Immature natural killer cell (primary cell): ENCODE measurements around the gene DENND11. TPM values are rescaled to one million over a fixed set of nuclear protein-coding genes. Genes with fewer than 3 reads are reported as not detected.
A peak's percentile ranks its signal among the peaks of the same experiment; 100 is the strongest.
"Not testable (repeated sequence)": the region's sequence is repeated elsewhere in the genome, so short reads cannot be mapped to it uniquely, and the experiment has no call there.

ENCODE experiments used
- DNase-seq, 3 donors: peaks; one replicate each; pipeline ENCODE4 v3.0.0; 2022; ENCODE audit warnings: mixed read lengths in 1 of 3
- H3K27ac Mint-ChIP-seq, 6 donors: one replicate each; pipeline ENCODE4 v1.8.0; 2020; ENCODE audit warnings: mixed read lengths in 6 of 6, mild to moderate bottlenecking in 5 of 6, inconsistent platforms in 4 of 6, moderate library complexity in 3 of 6
- H3K27me3 Mint-ChIP-seq, 3 donors: one replicate each; pipeline ENCODE4 v1.8.0; 2020 to 2021; ENCODE audit warnings: low read depth in 3 of 3, mild to moderate bottlenecking in 3 of 3, mixed read lengths in 3 of 3, moderate library complexity in 3 of 3, inconsistent platforms in 1 of 3
- H3K36me3 Mint-ChIP-seq, 3 donors: one replicate each; pipeline ENCODE4 v1.8.0; 2020; ENCODE audit warnings: mixed read lengths in 3 of 3, inconsistent platforms in 2 of 3, mild to moderate bottlenecking in 2 of 3
- H3K4me1 Mint-ChIP-seq, 2 donors: one replicate each; pipeline ENCODE4 v1.8.0; 2020; ENCODE audit warnings: inconsistent platforms in 2 of 2, mild to moderate bottlenecking in 2 of 2, mixed read lengths in 2 of 2, moderate library complexity in 1 of 2
- H3K4me3 Mint-ChIP-seq, 5 donors: one replicate each; pipeline ENCODE4 v1.8.0; 2020; ENCODE audit warnings: mild to moderate bottlenecking in 5 of 5, mixed read lengths in 5 of 5, inconsistent platforms in 3 of 5, moderate library complexity in 3 of 5
- H3K9me3 Mint-ChIP-seq, 6 donors: one replicate each; pipeline ENCODE4 v1.8.0; 2020; ENCODE audit warnings: mild to moderate bottlenecking in 6 of 6, mixed read lengths in 6 of 6, inconsistent platforms in 4 of 6, moderate library complexity in 3 of 6
- polyA plus RNA-seq, 3 donors: library from polyadenylated mRNA; unstranded; fragments of 300-500 nt; fragmentation: Illumina TruSeq; gene quantifications; one replicate each; pipeline ENCODE4 v1.2.3, GENCODE V29; 2021

The DENND11 gene
- polyA plus RNA-seq, 3 donors from 2014 or later: 2.2 to 13.0 (median 9.6) TPM

GRCh38 chr7:141701489-141702046 lies 398 bp downstream of the DENND11 start:
- Mint-ChIP-seq H3K36me3 (no peaks in the 10 kb centered on the region), H3K4me1 (peaks cover 44 to 52% of the 10 kb centered on the region in 2 donors), H3K27me3 (peaks cover 10 to 19% (median 11%) of the 10 kb centered on the region in 3 donors)

GRCh38 chr7:141700848-141701371 lies 1.1 kb downstream of the DENND11 start:
- Mint-ChIP-seq H3K4me3 (peak overlapping the region; percentile 80 to 92 (median 91)), H3K27me3 (peaks cover 10 to 19% (median 11%) of the 10 kb centered on the region in 3 donors), H3K9me3 (no peaks in the 10 kb centered on the region), H3K27ac (peak overlapping the region; percentile 68 to 94 (median 92)), H3K36me3 (no peaks in the 10 kb centered on the region), H3K4me1 (peaks cover 46 to 59% of the 10 kb centered on the region in 2 donors)
- DNase-seq: peak; percentile 13 to 19 (median 15)

More at GRCh38 chr7:141701489-141702046, 398 bp downstream of the DENND11 start:
- peak overlapping the region; percentile 80 to 92 (median 91) for H3K4me3 Mint-ChIP-seq
- DNase-seq: peak; percentile 86 to 88 (median 88)
- H3K9me3 Mint-ChIP-seq: no peaks in the 10 kb centered on the region
- peak overlapping the region; percentile 48 to 94 (median 92) for H3K27ac Mint-ChIP-seq

GRCh38 chr7:141700296-141700847 lies 1.6 kb downstream of the DENND11 start:
- H3K4me1 Mint-ChIP-seq: peaks cover 49 to 64% of the 10 kb centered on the region in 2 donors

GRCh38 chr7:141699860-141700259 lies 2.1 kb downstream of the DENND11 start:
- Mint-ChIP-seq H3K27me3 (peaks cover 9 to 19% (median 11%) of the 10 kb centered on the region in 3 donors), H3K4me1 (peaks cover 49 to 66% of the 10 kb centered on the region in 2 donors), H3K9me3 (no peaks in the 10 kb centered on the region), H3K27ac (peak overlapping the region; percentile 36 to 94 (median 92)), H3K36me3 (peaks cover 0 to 3% (median 0%) of the 10 kb centered on the region in 3 donors), H3K4me3 (peak overlapping the region; percentile 80 to 92 (median 91))
- no peak for DNase-seq

More at GRCh38 chr7:141700296-141700847, 1.6 kb downstream of the DENND11 start:
- H3K9me3 Mint-ChIP-seq: no peaks in the 10 kb centered on the region
- peaks cover 0 to 3% (median 0%) of the 10 kb centered on the region in 3 donors for H3K36me3 Mint-ChIP-seq
- H3K27ac Mint-ChIP-seq: peak overlapping the region; percentile 68 to 94 (median 92)
- peak overlapping the region; percentile 80 to 92 (median 91) for H3K4me3 Mint-ChIP-seq
- no peak for DNase-seq
- H3K27me3 Mint-ChIP-seq: peaks cover 9 to 19% (median 11%) of the 10 kb centered on the region in 3 donors

- Mint-ChIP-seq H3K4me3 (no peak overlapping the region), H3K36me3 (peaks cover 0 to 3% (median 0%) of the 10 kb centered on the region in 3 donors), H3K27ac (peak overlapping the region in 5 of 6 donors; percentile 23 to 92 (median 26)), H3K27me3 (peaks cover 10 to 14% (median 11%) of the 10 kb centered on the region in 3 donors), H3K4me1 (peaks cover 54 to 72% of the 10 kb centered on the region in 2 donors), H3K9me3 (no peaks in the 10 kb centered on the region)
- DNase-seq: no peak
Measured at GRCh38 chr7:141698247-141699015, 3.5 kb downstream of the DENND11 start.

GRCh38 chr7:141697211-141697871 lies 4.6 kb downstream of the DENND11 start:
- no peak overlapping the region for H3K4me3 Mint-ChIP-seq
- no peak for DNase-seq
- H3K9me3 Mint-ChIP-seq: no peaks in the 10 kb centered on the region
- no peak overlapping the region for H3K27ac Mint-ChIP-seq
- peaks cover 5 to 11% (median 9%) of the 10 kb centered on the region in 3 donors for H3K27me3 Mint-ChIP-seq
- H3K4me1 Mint-ChIP-seq: peaks cover 54 to 71% of the 10 kb centered on the region in 2 donors
- peaks cover 0 to 3% (median 0%) of the 10 kb centered on the region in 3 donors for H3K36me3 Mint-ChIP-seq

- Mint-ChIP-seq H3K4me1 (peaks cover 54 to 73% of the 10 kb centered on the region in 2 donors), H3K27me3 (peaks cover 2 to 9% (median 7%) of the 10 kb centered on the region in 3 donors), H3K4me3 (no peak overlapping the region), H3K36me3 (peaks cover 0 to 3% (median 0%) of the 10 kb centered on the region in 3 donors), H3K9me3 (no peaks in the 10 kb centered on the region), H3K27ac (peak overlapping the region in 1 of 6 donors; percentile 51)
- no peak for DNase-seq
Measured at GRCh38 chr7:141696348-141696747, 5.6 kb downstream of the DENND11 start.

GRCh38 chr7:141695803-141696289 lies 6.1 kb downstream of the DENND11 start:
- peaks cover 0 to 3% (median 0%) of the 10 kb centered on the region in 3 donors for H3K36me3 Mint-ChIP-seq
- no peaks in the 10 kb centered on the region for H3K9me3 Mint-ChIP-seq
- DNase-seq: no peak
- no peak overlapping the region for H3K4me3 Mint-ChIP-seq
- peaks cover 1 to 6% (median 3%) of the 10 kb centered on the region in 3 donors for H3K27me3 Mint-ChIP-seq
- H3K4me1 Mint-ChIP-seq: peaks cover 51 to 68% of the 10 kb centered on the region in 2 donors
- H3K27ac Mint-ChIP-seq: peak overlapping the region in 2 of 6 donors; percentile 42 to 81

- DNase-seq: no peak
- no peak overlapping the region for H3K27ac Mint-ChIP-seq
- peaks cover 0 to 3% (median 0%) of the 10 kb centered on the region in 3 donors for H3K36me3 Mint-ChIP-seq
- H3K4me3 Mint-ChIP-seq: no peak overlapping the region
- no peaks in the 10 kb centered on the region for H3K9me3 Mint-ChIP-seq
- peaks cover 0 to 5% (median 1%) of the 10 kb centered on the region in 3 donors for H3K27me3 Mint-ChIP-seq
- H3K4me1 Mint-ChIP-seq: peaks cover 27 to 51% of the 10 kb centered on the region in 2 donors
Measured at GRCh38 chr7:141693082-141693481, 8.9 kb downstream of the DENND11 start.

- Mint-ChIP-seq H3K27me3 (peaks cover 0 to 5% (median 1%) of the 10 kb centered on the region in 3 donors), H3K9me3 (no peaks in the 10 kb centered on the region), H3K27ac (no peak overlapping the region), H3K4me3 (no peak overlapping the region), H3K36me3 (peaks cover 0 to 3% (median 0%) of the 10 kb centered on the region in 3 donors), H3K4me1 (peaks cover 21 to 44% of the 10 kb centered on the region in 2 donors)
- DNase-seq: no peak
Measured at GRCh38 chr7:141691961-141692360, 10.0 kb downstream of the DENND11 start.

- Mint-ChIP-seq H3K4me3 (no peak overlapping the region), H3K27ac (no peak overlapping the region), H3K4me1 (peaks cover 22 to 42% of the 10 kb centered on the region in 2 donors), H3K27me3 (peaks cover 0 to 5% (median 1%) of the 10 kb centered on the region in 3 donors), H3K36me3 (peaks cover 0 to 3% (median 0%) of the 10 kb centered on the region in 3 donors), H3K9me3 (no peaks in the 10 kb centered on the region)
- DNase-seq: no peak
Measured at GRCh38 chr7:141691540-141691939, 10.4 kb downstream of the DENND11 start.

GRCh38 chr7:141689072-141689825 lies 12.7 kb downstream of the DENND11 start:
- not testable (repeated sequence) for H3K4me3 Mint-ChIP-seq, DNase-seq, H3K27me3 Mint-ChIP-seq, H3K9me3 Mint-ChIP-seq
- Mint-ChIP-seq H3K36me3 (peaks cover 11 to 19% (median 14%) of the 10 kb centered on the region in 3 donors), H3K27ac (peak overlapping the region in 1 of 6 donors; percentile 22), H3K4me1 (peaks cover 13 to 23% of the 10 kb centered on the region in 2 donors)
